HG03039 (cell line): Measurements from ENCODE around the gene ZBP1.

Experiments used
- ATAC-seq: cut with Tn5 transposase; IDR thresholded peaks from one replicate; pipeline ENCODE4 v1.9.1; 2021; ENCODE audit warnings: mild to moderate bottlenecking, moderate library complexity; ENCODE audit not compliant: unreplicated experiment

Gene ZBP1

DNA sequence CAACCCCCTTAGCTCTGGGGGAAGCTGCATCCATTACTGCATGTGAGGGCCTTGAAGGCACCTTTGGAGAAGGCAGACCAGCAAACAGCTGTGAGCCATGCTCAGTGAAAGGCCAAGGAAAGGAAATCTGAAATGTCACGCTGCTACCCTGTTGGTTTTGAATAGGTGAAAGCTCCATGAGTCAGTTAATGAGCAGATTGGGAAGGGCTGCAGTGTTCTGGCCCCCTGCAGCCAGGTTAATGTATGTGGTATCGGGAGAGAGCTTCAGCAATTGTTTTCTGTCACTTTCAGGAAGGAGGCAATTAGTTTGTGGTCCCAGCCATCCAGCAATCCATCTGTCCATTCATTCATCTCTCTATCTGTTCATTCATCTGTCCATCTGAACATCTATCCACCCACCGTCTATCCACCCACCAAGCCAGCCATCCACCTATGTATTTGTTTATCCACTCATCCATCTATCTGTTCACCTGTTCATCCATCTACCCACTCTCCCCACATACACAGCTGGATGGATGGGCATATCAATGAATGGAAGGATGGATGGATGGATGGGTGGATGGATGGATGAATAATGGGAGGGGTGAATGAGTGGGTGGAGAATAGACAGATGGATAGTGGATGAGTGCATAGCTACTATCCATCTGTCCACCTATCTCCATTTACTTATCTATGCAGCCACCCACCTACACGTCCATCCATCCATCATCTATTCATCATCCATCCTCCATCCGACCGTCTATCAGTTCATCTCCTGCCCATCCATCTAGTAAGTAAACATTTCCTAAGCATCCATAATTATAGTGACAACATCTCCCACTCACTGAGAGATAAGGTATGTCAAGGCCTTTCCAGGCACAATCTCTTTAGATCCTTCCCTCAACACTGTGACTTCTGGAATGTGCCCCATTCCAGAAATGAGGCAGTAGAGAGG is 43.3 kb downstream of the ZBP1 start:
- ATAC-seq: no peak

DNA sequence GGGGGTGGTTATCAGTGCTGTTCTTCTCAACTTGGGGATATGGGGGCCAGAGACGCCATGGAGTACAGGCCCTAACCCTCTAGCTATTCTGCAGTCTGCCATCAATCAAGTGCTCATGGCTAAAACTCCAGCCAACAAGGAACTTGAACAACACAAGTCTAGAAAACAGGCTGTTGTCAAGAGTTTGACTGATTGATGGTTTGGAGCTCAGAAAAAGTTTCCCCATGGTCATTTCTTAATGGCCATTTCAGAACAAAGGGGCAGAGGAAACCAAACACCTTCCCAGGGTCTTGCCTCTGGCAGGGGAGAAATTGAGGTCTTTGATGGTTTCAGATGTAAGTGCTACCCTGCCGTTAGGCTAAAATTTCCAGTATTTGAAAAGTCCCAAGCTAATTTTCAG is 44.2 kb downstream of the ZBP1 start:
- ATAC-seq: no peak

DNA sequence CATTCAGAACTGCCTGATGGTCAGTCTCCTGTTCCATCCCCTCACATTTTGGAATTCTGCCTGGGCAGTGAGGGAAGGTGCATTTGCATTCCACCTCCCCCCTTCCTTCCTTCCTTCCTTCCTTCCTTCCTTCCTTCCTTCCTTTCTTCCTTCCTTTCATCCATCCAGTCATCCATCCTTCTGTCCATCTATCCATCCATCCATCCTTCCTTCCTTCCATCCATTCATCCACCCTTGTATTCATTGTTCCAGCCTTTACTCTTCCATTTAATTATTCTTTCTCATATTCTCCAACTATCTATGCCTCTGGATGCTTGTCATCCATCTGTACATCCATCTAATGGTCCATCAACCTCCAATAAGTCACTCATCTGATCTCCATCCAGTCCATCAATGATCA is 45.3 kb downstream of the ZBP1 start:
- ATAC-seq: no peak

DNA sequence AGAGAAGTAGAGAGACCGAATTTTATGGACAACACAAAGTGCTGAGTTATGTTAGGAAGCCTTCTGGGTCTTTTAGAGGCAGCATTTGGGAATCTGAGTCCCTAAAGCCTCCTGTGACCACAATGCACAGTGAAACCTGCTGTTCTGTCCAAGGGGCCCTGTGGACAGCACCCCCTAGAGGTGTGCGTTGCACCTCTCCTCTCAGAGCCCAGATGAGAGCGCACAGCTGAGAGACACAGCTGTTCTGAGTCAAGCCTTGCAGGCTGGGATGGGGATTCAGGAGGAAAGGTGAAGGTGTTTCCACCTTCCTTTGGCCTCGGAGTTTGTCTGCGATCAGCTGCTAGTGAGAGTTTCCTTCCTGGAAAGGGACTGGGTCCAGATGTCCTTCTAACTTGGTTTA is 46.3 kb downstream of the ZBP1 start:
- no peak for ATAC-seq

DNA sequence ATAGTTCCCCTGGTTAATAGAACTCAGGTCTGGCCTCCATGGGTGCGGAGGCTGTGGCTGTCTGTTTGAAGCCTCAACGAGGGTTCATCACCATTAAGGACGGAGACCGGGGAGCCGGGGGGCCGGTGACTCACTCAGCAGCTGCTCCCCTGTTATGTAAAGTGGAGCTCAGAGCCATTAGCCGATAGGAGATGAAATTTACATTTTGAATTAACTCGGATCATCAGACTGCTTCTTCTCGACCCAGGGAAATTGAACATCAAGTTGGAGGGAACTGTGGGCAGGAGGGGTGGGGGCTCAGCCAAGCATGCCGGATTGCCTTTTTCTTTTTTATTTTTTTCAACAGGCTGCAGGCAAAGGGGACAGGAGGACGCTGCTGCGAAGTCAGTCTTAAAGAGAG is 47.0 kb downstream of the ZBP1 start:
- ATAC-seq: no peak

DNA sequence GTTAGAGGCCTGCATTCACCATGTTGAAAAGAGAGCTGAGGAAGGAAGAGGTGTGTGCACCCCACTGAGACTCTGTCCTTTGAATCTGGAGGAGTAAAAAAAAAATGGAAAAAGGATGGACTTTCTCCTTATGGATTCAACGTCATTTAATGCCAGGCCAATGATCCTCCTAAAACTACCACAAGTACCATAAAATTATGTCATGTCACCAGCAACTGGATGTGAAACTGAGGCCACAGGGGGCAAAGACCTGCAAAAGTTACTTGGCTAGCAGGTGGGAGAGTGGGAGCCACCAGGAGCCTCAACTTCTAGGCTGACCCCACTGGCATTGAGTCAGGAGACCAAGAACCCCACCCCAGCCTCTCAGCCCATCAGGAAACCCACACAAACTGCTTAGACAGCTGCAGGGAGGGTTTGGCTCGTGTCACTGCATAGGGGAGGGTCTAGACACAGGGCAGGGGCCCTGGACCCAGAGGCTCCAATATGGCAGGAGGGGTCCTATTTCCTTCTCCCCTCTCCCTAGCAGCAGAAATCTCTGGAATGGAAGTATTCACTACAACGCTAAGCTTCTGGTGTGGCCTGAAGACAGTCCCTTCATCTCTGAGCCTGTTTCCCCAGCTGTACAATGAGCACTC is 48.3 kb downstream of the ZBP1 start:
- no peak for ATAC-seq

DNA sequence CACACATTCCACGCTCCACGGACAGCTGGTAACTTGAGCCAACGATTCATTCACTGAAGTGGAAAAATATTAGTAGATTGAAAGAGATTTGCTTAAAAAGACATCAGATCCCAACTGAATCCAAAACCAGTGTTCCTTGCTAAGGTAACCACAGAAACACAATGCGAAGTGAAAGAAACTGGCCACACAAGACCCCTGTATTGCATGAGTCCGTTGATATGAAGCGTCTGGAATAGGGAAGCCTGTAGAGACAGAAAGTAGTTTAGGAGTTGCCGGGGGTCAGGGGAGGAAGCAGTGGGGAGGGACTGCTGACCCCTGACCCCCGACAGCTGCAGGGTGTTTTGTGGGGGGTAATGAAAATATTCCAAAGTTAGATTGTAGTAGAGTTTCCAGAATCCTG is 49.3 kb downstream of the ZBP1 start:
- ATAC-seq: no peak

DNA sequence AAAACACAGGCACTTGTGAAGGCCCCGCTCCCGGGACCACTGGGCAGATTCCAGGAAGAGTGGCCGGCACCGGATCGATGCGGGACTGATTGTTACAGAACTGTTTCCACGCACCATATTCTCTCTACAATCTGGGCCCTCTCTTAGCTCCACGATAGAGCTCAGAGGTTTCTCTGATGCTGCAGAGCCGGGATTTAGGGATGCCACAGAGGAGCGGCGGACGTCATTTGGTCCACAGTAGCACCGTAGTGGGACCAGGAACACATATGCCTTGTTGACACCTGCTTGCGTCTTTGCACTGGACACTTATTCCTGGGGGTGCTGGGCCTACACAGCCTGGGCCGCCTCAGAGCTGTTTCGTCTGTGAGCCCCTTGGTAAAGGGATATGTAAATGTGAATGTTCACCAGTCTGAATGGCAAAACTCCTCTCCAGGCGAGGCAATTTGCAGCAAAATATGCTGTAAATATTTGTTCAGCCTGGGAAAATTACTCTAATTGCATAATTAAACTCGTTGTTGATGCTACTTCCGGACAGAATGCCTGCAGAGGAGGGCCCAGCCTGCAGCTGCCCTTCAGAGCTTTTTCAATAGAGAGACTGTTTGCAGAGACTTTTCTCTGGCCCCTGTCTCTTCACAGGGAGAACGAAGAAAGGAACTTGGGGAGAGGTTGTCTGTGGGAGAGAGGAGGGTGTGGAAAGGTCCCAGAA is 49.9 kb downstream of the ZBP1 start:
- ATAC-seq: no peak

DNA sequence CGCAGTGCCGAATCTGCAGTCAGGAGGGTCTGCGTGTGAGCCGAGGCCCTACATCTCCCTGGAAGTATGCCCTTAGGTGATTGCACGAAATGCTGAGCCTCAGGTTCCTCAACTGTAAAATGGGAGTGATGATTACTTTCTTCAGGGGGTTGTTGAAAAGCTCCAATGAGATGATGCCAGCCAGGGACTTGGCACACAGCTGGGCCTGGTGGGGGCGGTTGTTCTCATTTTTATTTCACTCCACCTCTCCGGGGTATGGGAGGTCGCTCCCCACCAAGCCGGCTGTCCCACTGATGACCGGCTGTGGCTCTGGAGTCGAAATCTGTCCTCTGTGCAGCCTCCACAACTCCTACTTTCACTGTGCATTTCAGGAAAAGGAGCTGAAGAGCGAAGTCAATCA is 51.3 kb downstream of the ZBP1 start:
- ATAC-seq: no peak

DNA sequence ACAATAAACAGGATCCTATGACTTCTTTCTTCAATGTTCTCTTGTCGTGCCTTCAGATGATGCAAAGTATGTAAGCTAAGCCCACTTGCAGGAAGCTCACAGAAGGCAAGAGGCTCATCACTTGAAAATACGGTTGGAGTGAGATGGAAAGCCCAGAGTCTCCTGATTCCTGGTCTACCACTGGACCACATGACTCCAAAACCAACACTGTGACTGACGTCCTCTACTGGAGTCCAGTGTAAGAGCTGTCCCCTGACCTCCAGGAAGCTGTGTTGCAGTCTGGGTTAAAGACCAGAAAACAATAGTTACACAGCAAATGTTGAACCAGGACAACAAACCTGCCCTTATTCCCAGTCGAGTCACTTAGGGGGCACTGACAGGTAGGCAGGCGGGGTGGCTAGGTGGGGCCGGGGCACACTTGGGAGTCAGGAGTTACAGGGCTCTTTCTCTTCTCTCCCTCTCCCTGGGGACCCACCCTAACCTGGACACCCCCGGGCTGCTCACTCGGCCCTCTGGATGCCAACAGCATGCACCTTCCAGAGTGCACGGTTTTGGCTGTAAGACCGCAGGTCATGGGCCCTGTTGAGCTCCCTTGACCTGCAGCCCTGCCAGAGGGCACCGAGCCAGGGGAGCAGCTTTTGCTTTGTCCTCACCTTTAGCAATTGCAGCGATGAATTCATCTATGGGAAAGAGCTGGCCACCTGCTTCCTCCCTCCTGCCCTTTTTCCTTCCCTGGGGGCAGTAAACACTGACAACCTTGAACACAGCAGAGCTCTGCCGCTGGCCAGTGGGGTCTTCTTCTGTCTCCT is 51.9 kb downstream of the ZBP1 start:
- ATAC-seq: no peak

DNA sequence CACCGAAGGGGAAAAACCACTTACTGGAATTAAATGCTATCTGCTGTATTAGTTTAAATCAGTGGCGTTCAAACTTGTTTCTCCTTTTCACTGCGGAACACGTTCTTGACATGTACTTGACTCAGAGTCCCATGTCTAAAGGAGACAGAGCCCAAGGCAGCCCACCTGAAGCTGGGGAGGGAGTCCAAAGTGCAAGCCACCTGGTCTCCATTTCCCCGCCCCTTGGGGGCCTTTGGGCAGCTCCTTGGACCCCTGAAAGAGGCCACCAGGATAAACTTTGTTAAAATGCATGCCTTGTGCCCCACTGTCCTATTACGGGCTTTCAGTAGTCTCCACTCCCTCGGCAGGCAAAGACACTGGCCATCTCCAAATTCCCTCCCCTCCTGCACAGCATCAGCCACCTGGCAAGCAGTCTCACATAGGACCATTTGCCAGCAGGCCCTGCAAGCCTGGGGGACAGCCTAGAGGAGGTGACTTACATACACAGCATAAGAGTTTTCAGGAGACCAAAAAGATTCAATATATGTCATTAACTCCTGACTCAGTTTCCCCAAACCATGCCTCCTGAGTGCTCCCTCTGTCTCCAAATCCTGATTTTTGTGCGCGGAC is 52.7 kb downstream of the ZBP1 start:
- no peak for ATAC-seq

DNA sequence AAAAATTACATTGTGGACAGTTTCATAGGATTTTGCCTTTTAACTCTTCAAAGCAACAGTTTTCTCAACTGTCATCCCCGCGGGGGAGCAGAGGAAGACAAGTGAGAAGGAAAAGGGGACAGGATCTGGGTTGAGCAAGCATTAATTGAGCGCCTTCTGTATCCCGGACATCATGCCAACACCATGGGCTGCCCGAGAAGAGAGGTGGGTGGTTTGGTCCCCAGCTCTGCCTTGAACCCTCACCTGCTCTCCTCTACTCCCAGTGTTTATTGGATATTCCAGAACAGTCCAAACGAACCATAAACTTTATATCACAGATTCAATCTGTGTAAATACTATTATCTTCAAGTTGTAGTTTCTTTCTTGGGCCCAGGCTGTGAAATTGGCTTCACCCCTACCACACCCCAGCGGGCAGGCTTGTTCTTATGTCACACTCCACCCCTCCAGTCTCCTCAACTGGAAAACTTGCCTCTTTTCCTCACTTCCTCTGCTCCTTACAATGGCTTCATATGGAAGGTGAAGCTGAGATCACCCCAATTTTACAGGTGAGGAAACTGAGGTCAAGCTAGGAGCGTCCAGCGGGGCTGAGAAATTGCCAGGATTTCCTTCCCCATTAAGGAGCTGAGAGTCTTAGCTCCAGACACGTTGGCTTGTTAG is 53.3 kb downstream of the ZBP1 start:
- no peak for ATAC-seq

DNA sequence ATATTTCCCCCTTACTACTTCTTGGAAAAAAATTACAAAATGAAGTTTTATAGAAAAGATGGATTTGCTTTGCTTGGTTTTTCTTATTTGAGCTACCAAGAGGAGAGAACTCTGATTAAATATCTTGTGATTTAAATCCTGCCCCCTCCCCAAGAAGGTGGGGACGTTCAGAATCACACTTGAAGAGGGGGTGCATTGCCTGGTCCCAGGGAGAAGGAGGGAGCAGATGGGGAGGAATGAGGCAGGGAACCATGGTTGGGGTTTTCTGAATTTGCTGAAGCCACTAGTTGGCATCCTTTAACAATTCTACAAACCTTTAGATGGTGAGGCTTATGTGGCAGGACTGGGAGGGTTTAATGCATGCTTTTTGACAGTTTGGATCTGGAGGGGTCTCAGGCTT is 53.8 kb downstream of the ZBP1 start:
- ATAC-seq: no peak

DNA sequence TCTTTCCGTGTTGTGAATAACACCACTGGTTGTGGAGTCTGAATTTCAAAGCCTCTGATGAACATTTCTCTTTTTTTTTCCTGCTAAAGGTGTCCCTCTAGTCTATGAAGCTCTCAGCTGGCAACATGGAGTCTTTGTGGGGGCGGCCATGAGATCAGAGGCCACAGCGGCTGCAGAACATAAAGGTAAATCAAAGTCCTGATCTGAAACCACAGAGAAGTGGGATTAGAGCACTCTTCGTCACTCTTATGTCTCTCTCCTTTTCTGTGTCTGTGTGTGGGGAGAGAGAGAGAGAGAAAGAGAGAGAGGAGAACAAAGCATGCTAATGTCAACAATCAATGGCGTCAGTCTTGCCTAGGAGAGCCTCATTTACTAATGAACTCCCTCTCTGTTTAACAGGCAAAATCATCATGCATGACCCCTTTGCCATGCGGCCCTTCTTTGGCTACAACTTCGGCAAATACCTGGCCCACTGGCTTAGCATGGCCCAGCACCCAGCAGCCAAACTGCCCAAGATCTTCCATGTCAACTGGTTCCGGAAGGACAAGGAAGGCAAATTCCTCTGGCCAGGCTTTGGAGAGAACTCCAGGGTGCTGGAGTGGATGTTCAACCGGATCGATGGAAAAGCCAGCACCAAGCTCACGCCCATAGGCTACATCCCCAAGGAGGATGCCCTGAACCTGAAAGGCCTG is 55.1 kb downstream of the ZBP1 start:
- no peak for ATAC-seq

DNA sequence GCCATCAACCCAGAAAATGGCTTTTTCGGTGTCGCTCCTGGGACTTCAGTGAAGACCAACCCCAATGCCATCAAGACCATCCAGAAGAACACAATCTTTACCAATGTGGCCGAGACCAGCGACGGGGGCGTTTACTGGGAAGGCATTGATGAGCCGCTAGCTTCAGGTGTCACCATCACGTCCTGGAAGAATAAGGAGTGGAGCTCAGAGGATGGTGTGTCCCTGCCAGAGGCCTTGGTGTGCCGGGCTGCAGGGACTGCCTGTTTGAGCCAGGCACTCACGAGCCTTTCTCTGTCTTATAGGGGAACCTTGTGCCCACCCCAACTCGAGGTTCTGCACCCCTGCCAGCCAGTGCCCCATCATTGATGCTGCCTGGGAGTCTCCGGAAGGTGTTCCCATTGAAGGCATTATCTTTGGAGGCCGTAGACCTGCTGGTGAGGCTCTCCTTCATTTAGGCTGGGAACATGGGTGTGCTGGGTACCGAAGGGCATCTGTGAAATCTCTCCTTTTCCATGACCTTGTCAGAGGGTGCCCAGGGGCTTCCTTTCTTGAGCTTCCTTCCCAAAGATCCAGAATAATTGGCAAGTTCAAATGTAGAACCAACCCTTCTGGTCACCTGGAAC is 55.9 kb downstream of the ZBP1 start:
- ATAC-seq: no peak

DNA sequence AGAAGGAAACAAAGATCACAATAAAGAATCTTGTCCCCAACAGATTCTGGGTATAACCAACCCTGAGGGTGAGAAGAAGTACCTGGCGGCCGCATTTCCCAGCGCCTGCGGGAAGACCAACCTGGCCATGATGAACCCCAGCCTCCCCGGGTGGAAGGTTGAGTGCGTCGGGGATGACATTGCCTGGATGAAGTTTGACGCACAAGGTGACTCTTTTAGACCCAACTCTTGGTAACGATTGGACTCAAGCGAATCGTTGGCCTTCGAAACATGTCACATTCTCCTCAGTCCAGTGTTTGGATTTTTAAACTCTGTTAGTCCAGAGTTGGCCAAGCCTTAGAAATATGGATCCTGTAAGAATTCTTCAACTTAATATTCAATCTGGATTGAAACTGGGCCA is 56.7 kb downstream of the ZBP1 start:
- no peak for ATAC-seq

DNA sequence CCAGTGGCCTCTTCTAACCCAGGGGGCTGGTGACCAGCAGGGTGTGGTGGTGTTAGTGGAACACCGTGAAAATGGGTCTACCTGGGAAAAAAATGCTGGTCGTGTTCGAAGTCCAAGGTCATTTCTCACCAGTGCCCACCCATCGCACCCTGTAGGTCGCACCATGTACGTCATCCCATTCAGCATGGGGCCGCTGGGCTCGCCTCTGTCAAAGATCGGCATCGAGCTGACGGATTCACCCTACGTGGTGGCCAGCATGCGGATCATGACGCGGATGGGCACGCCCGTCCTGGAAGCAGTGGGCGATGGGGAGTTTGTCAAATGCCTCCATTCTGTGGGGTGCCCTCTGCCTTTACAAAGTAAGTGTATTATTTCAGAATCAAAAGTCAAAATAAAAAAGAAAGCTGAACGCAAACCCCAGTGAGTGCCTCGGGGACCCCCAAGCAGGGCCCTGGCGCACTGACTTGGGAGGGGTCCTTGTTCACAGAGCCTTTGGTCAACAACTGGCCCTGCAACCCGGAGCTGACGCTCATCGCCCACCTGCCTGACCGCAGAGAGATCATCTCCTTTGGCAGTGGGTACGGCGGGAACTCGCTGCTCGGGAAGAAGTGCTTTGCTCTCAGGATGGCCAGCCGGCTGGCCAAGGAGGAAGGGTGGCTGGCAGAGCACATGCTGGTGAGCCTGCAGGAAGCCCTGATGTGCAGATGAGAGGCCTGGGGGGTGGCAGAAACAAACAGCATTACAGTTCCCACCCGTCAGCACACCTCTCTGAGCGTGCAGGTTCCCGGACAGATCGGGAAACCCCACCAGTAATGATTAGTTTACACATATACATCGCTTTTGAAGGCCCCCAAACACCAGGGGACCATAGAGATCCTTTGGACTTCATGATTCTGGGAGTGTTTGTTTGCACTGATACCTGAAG is 57.4 kb downstream of the ZBP1 start:
- no peak for ATAC-seq
